ENCODE data around the gene GREB1.

GREB1 gene

GRCh38 chr2:11680901-11681721 lies 147.3 kb downstream of the GREB1 start:
- DNase-seq (ENCODE audit: insufficient read length, low spot score), result no peak
- no peak for TF ChIP-seq POLR2A (IDR thresholded peaks at IDR 0.05; ENCODE audit: low read depth, low read length)
- FAIRE-seq, result no peak

DNA sequence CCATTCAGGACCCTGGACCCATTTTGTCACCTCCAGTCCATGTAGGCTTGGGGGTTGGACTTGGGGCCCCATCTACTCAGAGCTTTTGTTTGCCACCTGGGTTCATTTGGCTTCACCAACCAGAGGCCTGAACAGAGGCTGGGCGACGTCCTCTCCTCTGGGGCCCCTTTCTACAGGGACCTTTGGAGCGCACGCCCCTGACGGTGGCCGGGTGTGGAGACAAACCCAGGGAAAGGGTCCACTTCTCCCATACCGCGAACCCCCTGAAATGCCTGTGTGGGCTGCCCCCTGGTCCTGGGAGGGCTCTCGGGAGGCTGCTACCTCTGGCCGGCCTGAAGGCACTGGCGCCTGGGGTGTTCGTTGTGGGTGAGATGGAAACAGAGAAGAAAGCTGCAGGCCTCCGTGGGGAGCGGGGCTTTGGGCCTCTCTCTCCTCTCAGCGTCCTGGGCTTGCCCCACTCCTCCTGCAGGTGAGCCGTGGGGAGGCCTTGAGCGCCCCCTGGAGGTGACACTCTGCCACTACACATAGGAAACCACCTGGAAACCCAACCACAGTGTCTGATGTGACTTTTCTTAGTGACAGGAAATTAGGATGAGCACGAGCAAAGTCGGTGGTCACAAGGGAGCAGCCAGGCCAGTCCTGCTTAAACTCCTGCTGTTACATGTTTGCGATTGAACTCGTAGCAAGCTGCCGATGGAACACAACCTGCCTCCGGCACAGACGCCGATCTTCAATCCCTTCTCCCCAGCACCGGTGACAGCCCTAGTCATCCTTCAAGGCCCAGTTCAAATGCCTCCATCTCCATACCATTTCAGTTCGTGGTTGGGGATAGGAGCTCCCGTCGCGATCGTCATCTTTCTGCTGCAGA lies 148.1 kb downstream of the GREB1 start:
- peak; percentile 72 for DNase-seq (ENCODE audit: insufficient read length, low spot score)
- FAIRE-seq, result no peak
- TF ChIP-seq POLR2A (IDR thresholded peaks at IDR 0.05; ENCODE audit: low read depth, low read length), result no peak

DNA sequence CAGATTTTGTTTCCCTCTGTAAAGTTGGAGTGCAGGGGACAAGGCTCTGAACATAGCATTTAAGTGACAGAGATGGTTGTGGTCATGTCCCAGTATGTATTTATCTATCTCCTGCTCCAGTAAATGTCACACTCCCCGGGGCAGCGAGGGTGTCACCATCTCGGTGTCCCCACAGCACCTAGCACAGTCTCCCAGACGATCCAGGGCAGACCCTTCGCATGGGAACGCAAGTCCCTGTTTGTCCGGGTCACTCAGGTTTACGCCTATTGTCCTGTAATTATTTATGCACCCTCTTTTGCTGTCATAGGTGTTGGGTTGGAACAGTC lies 148.7 kb downstream of the GREB1 start:
- TF ChIP-seq POLR2A (IDR thresholded peaks at IDR 0.05; ENCODE audit: low read depth, low read length), result no peak
- DNase-seq (ENCODE audit: insufficient read length, low spot score), result no peak
- FAIRE-seq, result no peak

- FAIRE-seq (no peak), DNase-seq (ENCODE audit: insufficient read length, low spot score) (no peak)
Observed at GRCh38 chr2:11683476-11683875, 149.6 kb downstream of the GREB1 start.

GRCh38 chr2:11683966-11684365 lies 150.1 kb downstream of the GREB1 start:
- no peak for DNase-seq (ENCODE audit: insufficient read length, low spot score)
- no peak for TF ChIP-seq POLR2A (IDR thresholded peaks at IDR 0.05; ENCODE audit: low read depth, low read length)
- FAIRE-seq, result no peak

More at GRCh38 chr2:11683476-11683875, 149.6 kb downstream of the GREB1 start:
- TF ChIP-seq POLR2A (IDR thresholded peaks at IDR 0.05; ENCODE audit: low read depth, low read length), result no peak

- DNase-seq (ENCODE audit: insufficient read length, low spot score) (no peak), FAIRE-seq (no peak)
- no peak for TF ChIP-seq POLR2A (IDR thresholded peaks at IDR 0.05; ENCODE audit: low read depth, low read length)
Observed at GRCh38 chr2:11684894-11685460, 151.1 kb downstream of the GREB1 start.

- FAIRE-seq, result no peak
Observed at GRCh38 chr2:11685906-11686470, 152.1 kb downstream of the GREB1 start.

DNA sequence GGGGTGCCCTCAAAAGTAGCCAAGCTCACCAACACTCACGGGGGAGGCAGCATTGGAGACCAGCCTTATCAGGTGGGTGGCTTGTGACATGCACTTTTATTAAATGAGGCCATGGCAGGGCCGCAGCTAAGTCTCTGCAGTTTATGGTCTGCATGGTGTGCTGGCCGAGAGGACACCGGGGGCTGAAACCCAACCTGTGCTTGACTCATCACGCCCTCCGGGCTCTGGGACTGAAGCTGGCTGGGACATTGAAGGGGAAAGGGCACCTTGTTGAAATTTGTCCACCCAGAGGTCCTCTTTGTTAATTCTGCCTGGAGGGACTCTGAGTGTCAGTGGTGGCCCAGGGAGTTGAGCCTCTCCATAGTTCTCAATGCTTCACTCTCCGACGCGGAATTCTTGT lies 153.9 kb downstream of the GREB1 start:
- no peak for FAIRE-seq
- TF ChIP-seq POLR2A (IDR thresholded peaks at IDR 0.05; ENCODE audit: low read depth, low read length), result no peak
- no peak for DNase-seq (ENCODE audit: insufficient read length, low spot score)

More at GRCh38 chr2:11685906-11686470, 152.1 kb downstream of the GREB1 start:
- no peak for TF ChIP-seq POLR2A (IDR thresholded peaks at IDR 0.05; ENCODE audit: low read depth, low read length)
- DNase-seq (ENCODE audit: insufficient read length, low spot score), result no peak

GRCh38 chr2:11688222-11689069 lies 154.6 kb downstream of the GREB1 start:
- FAIRE-seq, result peak; percentile 72
- TF ChIP-seq POLR2A (IDR thresholded peaks at IDR 0.05; ENCODE audit: low read depth, low read length), result 0 out of 2 replicates have a peak, but pooled peaks have one; percentile 21
- peak; percentile 76 for DNase-seq (ENCODE audit: insufficient read length, low spot score)

GRCh38 chr2:11691076-11691660 lies 157.3 kb downstream of the GREB1 start:
- DNase-seq (ENCODE audit: insufficient read length, low spot score), result no peak
- no peak for TF ChIP-seq POLR2A (IDR thresholded peaks at IDR 0.05; ENCODE audit: low read depth, low read length)
- FAIRE-seq, result no peak
